Pancreas (tissue), 10 donors: ENCODE data around the gene PRR5L. TPM values are rescaled to one million over a fixed set of nuclear protein-coding genes. Genes with fewer than 3 reads are reported as not detected.
A peak's percentile ranks its signal among the peaks of the same experiment; 100 is the strongest.

Experiments used
- ATAC-seq, 4 donors: fragments of 200-7000 bp; cut with Tn5 transposase; one replicate each; pipeline versions ENCODE4 v1.8.0 to v1.9.1; 2020; ENCODE audit warnings: mild to moderate bottlenecking in 4 of 4, moderate library complexity in 4 of 4
- DNase-seq, 6 donors: peaks; one replicate each; pipeline ENCODE4 v3.0.0-alpha.2; 2020
- FAIRE-seq: peaks from 2 replicates; lab custom pipeline; 2012; peaks lifted over from hg19 to GRCh38; lab: Jason Lieb, UNC
- H3K27ac ChIP-seq, 4 donors: fragments of 200-600 bp; sonication (generic); 1 replicate in 3 of 4; 2 replicates in 1 of 4; pipeline versions ENCODE4 v1.5.0 to v1.8.0; 2020
- H3K27me3 ChIP-seq, 4 donors: fragments of 200-600 bp; one replicate each; pipeline ENCODE4 v1.8.0; 2021
- H3K36me3 ChIP-seq, 3 donors: fragments of 200-600 bp; sonication (generic) in 1 of 3; one replicate each; pipeline versions ENCODE4 v1.5.0 to v1.8.0; 2020 to 2021
- H3K4me1 ChIP-seq, 3 donors: fragments of 200-600 bp; one replicate each; pipeline ENCODE4 v1.8.0; 2021
- H3K4me3 ChIP-seq, 4 donors: fragments of 200-600 bp; sonication (generic) in 2 of 4; one replicate each; pipeline versions ENCODE4 v1.5.0 to v1.8.0; 2020 to 2021
- H3K9me3 ChIP-seq, 4 donors: fragments of 200-600 bp; one replicate each; pipeline ENCODE4 v1.8.0; 2021
- WGBS, 2 donors: extraction: QIAGEN DNeasy Blood & Tissue Kit; methylation state at CpG; one replicate each; pipeline ENCODE4 v1.1.7; 2013; 5-methylcytosine and 5-hydroxymethylcytosine counted together
- intact Hi-C, 3 donors: fragments of 100-400 bp; cut with DNase I; formaldehyde crosslinking; loops; one replicate each; pipeline versions ENCODE4 v1.11.1 to v1.14.2; 2022
- polyA plus RNA-seq, 2 donors: library from polyadenylated mRNA; stranded (reverse); fragments of 200-250 nt; gene quantifications; one replicate each; pipeline ENCODE4 v1.2.3, GENCODE V29; 2013
- total RNA-seq, 6 donors: library from RNA; stranded (reverse); fragmentation: NEBNext Ultra II Directional in 4 of 6; extraction: Animal tissue kit (Norgen Biotek cat#: 25700) in 4 of 6; gene quantifications; one replicate each; pipeline versions ENCODE4 v1.2.1 to v1.2.4, GENCODE V29; 2021 to 2023
- TF ChIP-seq, protein P1 (sequence below), 4 donors: fragments of 200-600 bp; sonication (generic) in 3 of 4; IDR thresholded peaks; one replicate each; pipeline versions ENCODE4 v1.5.0 to v1.8.0; 2021; ENCODE audit warnings: antibody characterized with exemption in 4 of 4
- donor health status: healthy with polysubstance abuse.
- donor health status: DM: no; HTN: no; CAD: no; lungs with moderate emphysema.
- donor health status: DM: no; HTN: no; CAD: no.
- donor health status: control.
- donor health status: control.
- donor health status: Bipolar disorder and iron deficiency.
- donor health status: DM: yes; HTN: yes; CAD: no.
- donor health status: DM: no; HTN: no; CAD: no.
- donor health status: DM: no; HTN: no; CAD: no.
- donor health status: DM: yes; HTN: yes; CAD: no.

The PRR5L gene
- total and polyA plus RNA-seq, 8 donors: 1.3 to 9.0 (median 2.2) TPM

DNA sequence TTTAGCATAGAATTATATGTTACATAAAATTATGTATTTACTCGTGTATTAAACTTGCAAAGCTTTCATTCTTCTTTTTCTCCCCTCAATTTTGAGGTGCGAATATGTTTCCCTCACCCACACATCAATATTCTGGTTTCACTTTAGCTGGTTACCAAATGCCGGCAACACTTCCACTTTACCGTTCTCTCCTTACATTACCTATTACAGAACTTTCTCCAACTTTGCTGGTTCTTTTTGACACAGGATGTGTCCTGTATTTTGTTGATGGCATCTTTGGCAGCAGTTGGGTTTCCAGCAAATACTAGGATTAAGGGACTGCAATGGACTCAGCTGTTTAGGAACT lies 84.9 kb downstream of the PRR5L start:
- ATAC-seq: no peak
- Histone ChIP-seq H3K4me3 (no peak overlapping the region), H3K4me1 (peaks cover 0 to 9% (median 3%) of the 10 kb centered on the region in 3 donors), H3K9me3 (no peaks in the 10 kb centered on the region), H3K27me3 (peaks cover 0 to 5% (median 0%) of the 10 kb centered on the region in 4 donors), H3K27ac (no peak overlapping the region), H3K36me3 (no peaks in the 10 kb centered on the region)
- intact Hi-C loops: no loop called here
- WGBS, 2 donors: 83 to 87% methylated on average over 4 of the region's 4 CpGs
- no peak for FAIRE-seq
- DNase-seq: no peak
- TF ChIP-seq, protein P1, sequence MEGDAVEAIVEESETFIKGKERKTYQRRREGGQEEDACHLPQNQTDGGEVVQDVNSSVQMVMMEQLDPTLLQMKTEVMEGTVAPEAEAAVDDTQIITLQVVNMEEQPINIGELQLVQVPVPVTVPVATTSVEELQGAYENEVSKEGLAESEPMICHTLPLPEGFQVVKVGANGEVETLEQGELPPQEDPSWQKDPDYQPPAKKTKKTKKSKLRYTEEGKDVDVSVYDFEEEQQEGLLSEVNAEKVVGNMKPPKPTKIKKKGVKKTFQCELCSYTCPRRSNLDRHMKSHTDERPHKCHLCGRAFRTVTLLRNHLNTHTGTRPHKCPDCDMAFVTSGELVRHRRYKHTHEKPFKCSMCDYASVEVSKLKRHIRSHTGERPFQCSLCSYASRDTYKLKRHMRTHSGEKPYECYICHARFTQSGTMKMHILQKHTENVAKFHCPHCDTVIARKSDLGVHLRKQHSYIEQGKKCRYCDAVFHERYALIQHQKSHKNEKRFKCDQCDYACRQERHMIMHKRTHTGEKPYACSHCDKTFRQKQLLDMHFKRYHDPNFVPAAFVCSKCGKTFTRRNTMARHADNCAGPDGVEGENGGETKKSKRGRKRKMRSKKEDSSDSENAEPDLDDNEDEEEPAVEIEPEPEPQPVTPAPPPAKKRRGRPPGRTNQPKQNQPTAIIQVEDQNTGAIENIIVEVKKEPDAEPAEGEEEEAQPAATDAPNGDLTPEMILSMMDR (IDR thresholded peaks at IDR 0.05): no peak

DNA sequence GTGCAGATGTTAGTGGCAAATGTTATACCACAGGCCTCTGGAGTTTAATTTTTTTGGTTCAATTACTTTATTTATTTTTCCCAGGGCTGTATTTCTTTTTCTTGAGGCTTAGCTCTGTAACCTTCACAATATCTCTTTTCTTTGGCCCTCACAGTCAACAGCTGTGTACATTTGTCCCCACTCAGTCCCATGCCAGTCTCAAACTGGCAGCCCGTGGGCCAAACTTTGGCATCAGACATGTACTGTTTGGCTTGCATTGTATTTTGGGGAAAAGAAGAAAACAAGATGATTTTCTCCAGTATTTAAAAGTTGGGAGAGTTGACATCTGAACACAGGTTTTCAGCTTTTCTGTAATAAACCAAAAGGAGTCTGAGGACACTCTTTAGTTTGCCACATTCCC lies 87.1 kb downstream of the PRR5L start:
- 8 to 44% methylated on average over 1 of the region's 1 CpG for WGBS, 2 donors
- no peaks in the 10 kb centered on the region for H3K9me3 ChIP-seq
- H3K27me3 ChIP-seq: peaks cover 0 to 5% (median 0%) of the 10 kb centered on the region in 4 donors
- H3K27ac ChIP-seq: no peak overlapping the region
- intact Hi-C loops: no loop called here
- TF ChIP-seq, protein P1 (IDR thresholded peaks at IDR 0.05): no peak
- peaks cover 0 to 5% (median 0%) of the 10 kb centered on the region in 3 donors for H3K4me1 ChIP-seq
- no peak for DNase-seq
- ATAC-seq: no peak
- no peaks in the 10 kb centered on the region for H3K36me3 ChIP-seq
- no peak for FAIRE-seq
- H3K4me3 ChIP-seq: no peak overlapping the region

DNA sequence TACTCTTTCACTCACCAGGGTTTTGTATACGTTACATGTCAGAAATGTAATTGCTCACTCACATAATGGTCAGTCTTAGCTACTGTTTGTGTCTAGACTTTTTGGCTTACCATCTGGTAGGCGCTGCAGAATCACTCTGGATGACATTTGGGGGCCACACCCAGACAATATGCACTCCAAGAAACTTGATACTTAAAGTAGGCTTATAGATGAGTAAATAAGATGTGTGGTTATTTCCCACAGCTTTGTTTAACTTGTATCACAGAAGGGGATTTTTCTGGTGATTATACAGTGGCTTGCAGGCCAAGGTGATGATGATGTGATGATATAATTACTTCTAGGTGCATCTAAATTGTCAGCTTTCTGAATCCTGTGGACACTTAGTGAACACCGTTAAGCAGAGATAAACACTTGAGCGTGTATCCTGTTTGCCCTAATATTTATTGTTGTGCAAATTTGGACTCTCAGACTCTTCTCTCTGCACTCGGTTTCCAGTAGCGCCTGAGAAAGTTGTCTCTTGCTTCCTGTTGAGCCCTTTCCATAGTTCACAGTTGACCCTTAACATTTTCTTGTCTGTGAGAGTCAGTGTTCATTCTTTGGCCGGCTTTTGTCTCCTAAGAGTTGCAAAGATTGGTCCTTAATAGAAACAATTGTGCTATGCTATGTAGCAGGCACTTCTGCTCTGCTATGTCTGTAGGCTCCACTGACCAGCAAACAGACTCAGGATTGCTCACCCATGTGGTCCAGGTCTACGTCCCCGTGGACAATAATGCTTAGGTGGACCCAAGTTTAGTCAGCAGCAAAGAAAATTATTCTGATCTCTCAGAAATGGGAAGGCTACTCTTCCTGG lies 89.3 kb downstream of the PRR5L start:
- H3K4me3 ChIP-seq: no peak overlapping the region
- DNase-seq (no peak), ATAC-seq (no peak), FAIRE-seq (no peak)
- H3K27ac ChIP-seq: no peak overlapping the region
- 82 to 83% methylated on average over 9 of the region's 9 CpGs for WGBS, 2 donors
- no peaks in the 10 kb centered on the region for H3K27me3 ChIP-seq
- H3K36me3 ChIP-seq: no peaks in the 10 kb centered on the region
- no peaks in the 10 kb centered on the region for H3K4me1 ChIP-seq
- no peaks in the 10 kb centered on the region for H3K9me3 ChIP-seq
- intact Hi-C loops: no loop called here
- TF ChIP-seq, protein P1 (IDR thresholded peaks at IDR 0.05): no peak

DNA sequence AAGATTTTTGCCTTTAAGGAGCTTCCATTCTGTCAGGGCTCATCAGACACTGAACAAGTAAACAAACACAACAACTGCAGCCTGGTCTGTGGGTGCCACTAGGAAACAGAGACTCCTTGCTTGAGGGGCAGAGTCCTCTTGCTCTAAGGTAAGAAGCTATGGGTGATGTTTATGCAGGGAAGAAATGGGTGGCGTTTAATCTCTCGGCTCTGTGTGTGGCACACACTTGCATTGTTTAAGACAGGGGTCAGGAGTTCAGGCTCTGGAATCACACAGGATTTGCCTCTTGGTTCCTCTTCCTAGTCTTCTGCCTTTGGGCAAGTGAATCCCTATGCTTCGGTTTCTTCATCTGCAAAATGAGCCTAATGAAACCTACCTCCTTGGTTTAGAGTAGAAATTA lies 90.3 kb downstream of the PRR5L start:
- no peak for ATAC-seq
- H3K27me3 ChIP-seq: no peaks in the 10 kb centered on the region
- TF ChIP-seq, protein P1 (IDR thresholded peaks at IDR 0.05): no peak
- H3K36me3 ChIP-seq: no peaks in the 10 kb centered on the region
- intact Hi-C loops: no loop called here
- H3K9me3 ChIP-seq: no peaks in the 10 kb centered on the region
- no peak overlapping the region for H3K27ac ChIP-seq
- no peak for DNase-seq
- H3K4me3 ChIP-seq: no peak overlapping the region
- FAIRE-seq: no peak
- no peaks in the 10 kb centered on the region for H3K4me1 ChIP-seq
- 79 to 86% methylated on average over 3 of the region's 3 CpGs for WGBS, 2 donors

DNA sequence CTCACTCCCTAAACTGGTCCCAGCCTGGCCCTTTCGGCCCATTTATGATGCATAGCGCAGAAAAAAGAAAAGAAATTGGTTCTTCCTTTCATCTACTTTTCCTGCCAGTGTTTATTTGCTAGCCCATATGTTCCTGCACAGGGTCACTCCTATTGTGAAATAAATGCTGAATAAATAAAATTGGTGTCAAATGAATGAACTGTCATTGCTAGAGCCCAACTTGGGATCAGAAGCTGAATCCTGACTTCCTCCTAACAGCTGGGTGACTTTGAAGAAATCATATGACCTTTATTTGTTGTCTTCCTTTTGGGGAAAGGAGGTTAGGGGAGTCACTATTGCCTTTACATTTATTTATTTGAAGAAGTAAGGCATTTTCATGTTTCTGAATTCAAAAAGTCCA lies 92.0 kb downstream of the PRR5L start:
- Histone ChIP-seq H3K4me3 (no peak overlapping the region), H3K36me3 (no peaks in the 10 kb centered on the region), H3K4me1 (no peaks in the 10 kb centered on the region), H3K9me3 (no peaks in the 10 kb centered on the region), H3K27ac (no peak overlapping the region), H3K27me3 (no peaks in the 10 kb centered on the region)
- WGBS, 2 donors: 90 to 92% methylated on average over 2 of the region's 2 CpGs
- ATAC-seq (peak in 1 of 4 donors; percentile 36), FAIRE-seq (no peak), DNase-seq (no peak)
- TF ChIP-seq, protein P1 (IDR thresholded peaks at IDR 0.05): no peak
- intact Hi-C loops: no loop called here
